B cell (primary cell): ENCODE measurements around the gene BEND4. TPM values are rescaled to one million over a fixed set of nuclear protein-coding genes. Genes with fewer than 3 reads are reported as not detected.

Experiments used
- ATAC-seq: fragments of 200-7000 bp; cut with Tn5 transposase; one replicate; pipeline ENCODE4 v1.10.0; 2021; ENCODE audit warnings: low read depth, mild to moderate bottlenecking, moderate number of reproducible peaks, moderate library complexity
- CTCF ChIA-PET: fragments of 350-600 bp; sonication (Branson Sonifier 250); formaldehyde crosslinking; loops from one replicate; lab custom pipeline; 2021; ENCODE audit warnings: antibody characterized with exemption, inconsistent platforms; lab: Charles Lee
- POLR2A ChIA-PET: fragments of 350-600 bp; sonication (Branson Sonifier 250); formaldehyde crosslinking; loops from one replicate; lab custom pipeline; 2021; ENCODE audit warnings: antibody characterized with exemption; lab: Charles Lee
- DNase-seq: peaks from one replicate; pipeline ENCODE4 v3.0.0; 2013
- H2AFZ ChIP-seq: 2 replicates; pipeline ENCODE4 v1.6.1; 2012; ENCODE audit warnings: mild to moderate bottlenecking, low read depth, low read length; ENCODE audit not compliant: insufficient read depth, poor library complexity, severe bottlenecking
- H3K27ac ChIP-seq, 2 donors: 1 replicate in 1 of 2; 2 replicates in 1 of 2; pipeline ENCODE4 v1.5.1; 2012 to 2013; ENCODE audit warnings: low read length in 2 of 2, mild to moderate bottlenecking in 2 of 2, moderate library complexity in 1 of 2
- H3K27me3 ChIP-seq, 4 experiments: fragments of 200-600 bp in 1 of 4; sonication (generic) in 1 of 4; replicated peaks in 1 of 4; 1 replicate in 2 of 4; 2 replicates in 2 of 4; pipeline versions ENCODE4 v1.6.1 to v1.7.0; 2013 to 2016; ENCODE audit warnings: low read length in 3 of 4, mild to moderate bottlenecking in 2 of 4, mixed read lengths in 1 of 4, moderate library complexity in 1 of 4; ENCODE audit not compliant: insufficient read depth in 4 of 4, control insufficient read depth in 3 of 4; ENCODE audit errors: control extremely low read depth in 1 of 4
- H3K36me3 ChIP-seq, 2 experiments: replicated peaks in 1 of 2; 1 replicate in 1 of 2; 2 replicates in 1 of 2; pipeline versions ENCODE4 v1.6.1 to v1.7.1; 2013; ENCODE audit warnings: low read length in 1 of 2; ENCODE audit not compliant: insufficient read depth in 2 of 2, control insufficient read depth in 1 of 2; ENCODE audit errors: control extremely low read depth in 1 of 2, extremely low read depth in 1 of 2
- H3K4me1 ChIP-seq, 2 donors: fragments of 200-600 bp in 1 of 2; sonication (generic) in 1 of 2; 1 replicate in 1 of 2; 2 replicates in 1 of 2; pipeline versions ENCODE4 v1.5.1 to v1.6.1; 2013 to 2017; ENCODE audit warnings: low read length in 2 of 2; ENCODE audit not compliant: control insufficient read depth in 2 of 2, insufficient read depth in 2 of 2
- H3K4me2 ChIP-seq: replicated peaks from 2 replicates; pipeline ENCODE3; 2012; ENCODE audit warnings: mild to moderate bottlenecking, low read depth, low read length; ENCODE audit not compliant: poor library complexity, severe bottlenecking
- H3K4me3 ChIP-seq, 5 experiments: fragments of 200-600 bp in 1 of 5; sonication (generic) in 1 of 5; 1 replicate in 3 of 5; 2 replicates in 2 of 5; pipeline versions ENCODE4 v1.5.1 to v1.7.0; 2011 to 2016; ENCODE audit warnings: low read length in 4 of 5, mild to moderate bottlenecking in 4 of 5, low read depth in 2 of 5, control low read depth in 1 of 5, moderate library complexity in 1 of 5; ENCODE audit not compliant: insufficient read depth in 1 of 5; ENCODE audit errors: control extremely low read depth in 1 of 5, extremely low read depth in 1 of 5
- H3K79me2 ChIP-seq: fragments of 200-600 bp; sonication (generic); one replicate; pipeline ENCODE4 v1.6.0; 2016; ENCODE audit warnings: low read length; ENCODE audit not compliant: control insufficient read depth, insufficient read depth
- H3K9ac ChIP-seq: fragments of 200-600 bp; sonication (generic); 2 replicates; pipeline ENCODE4 v1.6.1; 2017; ENCODE audit warnings: mild to moderate bottlenecking, low read length, moderate library complexity
- H3K9me3 ChIP-seq, 3 donors: one replicate each; pipeline versions ENCODE4 v1.6.1 to v1.7.1; 2013; ENCODE audit warnings: low read length in 2 of 3; ENCODE audit not compliant: control insufficient read depth in 2 of 3, insufficient read depth in 1 of 3; ENCODE audit errors: control extremely low read depth in 1 of 3
- H4K20me1 ChIP-seq: 2 replicates; pipeline ENCODE4 v1.6.0; 2012; ENCODE audit warnings: mild to moderate bottlenecking, low read length; ENCODE audit not compliant: insufficient read depth, control insufficient read depth, poor library complexity, severe bottlenecking
- H3K27ac Mint-ChIP-seq: one replicate; pipeline ENCODE4 v1.8.0; 2021; ENCODE audit warnings: mixed read lengths
- H3K27me3 Mint-ChIP-seq: one replicate; pipeline ENCODE4 v1.8.0; 2021; ENCODE audit warnings: mixed read lengths
- H3K4me1 Mint-ChIP-seq: one replicate; pipeline ENCODE4 v1.8.0; 2021; ENCODE audit warnings: mixed read lengths
- H3K4me3 Mint-ChIP-seq: one replicate; pipeline ENCODE4 v1.8.0; 2021; ENCODE audit warnings: mixed read lengths
- H3K9me3 Mint-ChIP-seq: one replicate; pipeline ENCODE4 v1.8.0; 2022; ENCODE audit warnings: mixed read lengths; ENCODE audit not compliant: insufficient read depth
- EZH2 ChIP-seq: IDR thresholded peaks from 2 replicates; pipeline ENCODE4 v1.6.1; 2012; ENCODE audit warnings: borderline replicate concordance, low read depth, mild to moderate bottlenecking, moderate library complexity, low read length; ENCODE audit not compliant: insufficient read depth, poor library complexity, severe bottlenecking
- WGBS: methylation state at CpG from one replicate; pipeline ENCODE4 v1.1.5; 2013; ENCODE audit warnings: missing lambda C conversion rate; ENCODE audit not compliant: insufficient coverage; 5-methylcytosine and 5-hydroxymethylcytosine counted together
- intact Hi-C: fragments of 100-400 bp; cut with micrococcal nuclease; formaldehyde crosslinking; loops from one replicate; pipeline ENCODE4 v1.10.0; 2022
- polyA plus RNA-seq: library from polyadenylated mRNA; depleted of rRNA; stranded (reverse); fragments of >200 nt; gene quantifications from 2 replicates; pipeline ENCODE4 v1.2.3, GENCODE V29; 2012
- total RNA-seq, 2 donors: library from RNA; stranded (reverse); fragments of 120-200 nt in 1 of 2; gene quantifications; 1 replicate in 1 of 2; 2 replicates in 1 of 2; pipeline versions ENCODE4 v1.2.3 to v1.2.4, GENCODE V29; 2013 to 2022
- TF ChIP-seq, protein P1 (sequence below): fragments of 200-600 bp; IDR thresholded peaks from one replicate; pipeline ENCODE4 v1.8.0; 2022; ENCODE audit warnings: antibody characterized with exemption, mild to moderate bottlenecking

Gene BEND4
- total and polyA plus RNA-seq, 2 donors (not counting 1 experiment from before 2014, with no cell fraction given) = 4.3 to 18.6 TPM

DNA sequence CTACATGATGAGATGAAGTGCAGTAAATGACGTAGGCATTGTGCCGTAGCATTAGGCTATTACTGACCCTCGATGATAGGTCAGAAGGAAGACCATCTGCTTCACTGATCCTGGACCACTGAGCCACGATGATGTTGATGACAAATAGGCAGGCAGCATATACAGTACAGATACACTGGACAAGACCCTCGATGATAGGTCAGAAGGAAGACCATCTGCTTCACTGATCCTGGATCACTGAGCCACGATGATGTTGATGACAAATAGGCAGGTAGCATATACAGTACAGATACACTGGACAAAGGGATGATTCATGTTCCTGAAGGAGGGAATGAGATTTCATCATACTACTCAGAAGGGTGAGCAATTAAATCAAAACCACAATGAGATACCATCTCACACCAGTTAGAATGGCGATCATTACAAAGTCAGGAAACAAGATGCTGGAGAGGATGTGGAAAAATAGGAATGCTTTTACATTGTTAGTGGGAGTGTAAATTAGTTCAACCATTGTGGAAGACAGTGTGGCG lies 50.9 kb downstream of the BEND4 start:
- Mint-ChIP-seq H3K4me3 (no peak overlapping the region), H3K27me3 (no peaks in the 10 kb centered on the region), H3K4me1 (no peaks in the 10 kb centered on the region), H3K27ac (no peak overlapping the region), H3K9me3 (no peaks in the 10 kb centered on the region)
- Histone ChIP-seq H3K9ac (no peak overlapping the region), H3K4me3 (no peak overlapping the region), H2AFZ (no peak overlapping the region), H4K20me1 (no peaks in the 10 kb centered on the region), H3K4me1 (no peaks in the 10 kb centered on the region), H3K27ac (no peak overlapping the region), H3K79me2 (no peaks in the 10 kb centered on the region), H3K36me3 (peaks cover 1 to 5% of the 10 kb centered on the region in 2 experiments), H3K4me2 (no peak overlapping the region), H3K27me3 (no peaks in the 10 kb centered on the region), H3K9me3 (peaks cover 0 to 3% (median 0%) of the 10 kb centered on the region in 3 donors)
- POLR2A ChIA-PET = no interaction called here
- DNase-seq (no peak), ATAC-seq (no peak)
- CTCF ChIA-PET = no interaction called here
- WGBS = 98% methylated on average over 5 of the region's 8 CpGs
- intact Hi-C loops = no loop called here
- no peak for TF ChIP-seq EZH2
- TF ChIP-seq, protein P1, sequence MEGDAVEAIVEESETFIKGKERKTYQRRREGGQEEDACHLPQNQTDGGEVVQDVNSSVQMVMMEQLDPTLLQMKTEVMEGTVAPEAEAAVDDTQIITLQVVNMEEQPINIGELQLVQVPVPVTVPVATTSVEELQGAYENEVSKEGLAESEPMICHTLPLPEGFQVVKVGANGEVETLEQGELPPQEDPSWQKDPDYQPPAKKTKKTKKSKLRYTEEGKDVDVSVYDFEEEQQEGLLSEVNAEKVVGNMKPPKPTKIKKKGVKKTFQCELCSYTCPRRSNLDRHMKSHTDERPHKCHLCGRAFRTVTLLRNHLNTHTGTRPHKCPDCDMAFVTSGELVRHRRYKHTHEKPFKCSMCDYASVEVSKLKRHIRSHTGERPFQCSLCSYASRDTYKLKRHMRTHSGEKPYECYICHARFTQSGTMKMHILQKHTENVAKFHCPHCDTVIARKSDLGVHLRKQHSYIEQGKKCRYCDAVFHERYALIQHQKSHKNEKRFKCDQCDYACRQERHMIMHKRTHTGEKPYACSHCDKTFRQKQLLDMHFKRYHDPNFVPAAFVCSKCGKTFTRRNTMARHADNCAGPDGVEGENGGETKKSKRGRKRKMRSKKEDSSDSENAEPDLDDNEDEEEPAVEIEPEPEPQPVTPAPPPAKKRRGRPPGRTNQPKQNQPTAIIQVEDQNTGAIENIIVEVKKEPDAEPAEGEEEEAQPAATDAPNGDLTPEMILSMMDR = no peak

DNA sequence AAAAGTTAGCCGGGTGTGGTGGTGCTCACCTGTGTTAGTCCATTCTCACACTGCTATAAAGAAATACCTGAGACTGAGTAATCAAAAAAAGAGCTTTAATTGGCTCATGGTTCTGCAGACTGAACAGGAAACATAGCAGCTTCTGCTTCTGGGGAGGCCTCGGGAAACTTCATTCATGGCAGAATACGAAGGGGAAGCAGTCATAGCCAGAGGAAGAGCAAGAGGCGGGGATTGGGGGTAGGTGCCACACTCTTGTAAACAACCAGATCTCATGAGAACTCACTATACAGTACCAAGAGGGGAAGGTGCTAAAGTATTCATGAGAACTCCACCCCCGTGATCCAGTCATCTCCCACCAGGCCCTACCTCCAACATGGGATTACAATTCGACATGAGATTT lies 64.1 kb downstream of the BEND4 start:
- intact Hi-C loops = no loop called here
- DNase-seq (no peak), ATAC-seq (no peak)
- Histone ChIP-seq H4K20me1 (no peaks in the 10 kb centered on the region), H2AFZ (no peak overlapping the region), H3K9ac (no peak overlapping the region), H3K79me2 (no peaks in the 10 kb centered on the region), H3K27me3 (no peaks in the 10 kb centered on the region), H3K4me3 (no peak overlapping the region), H3K36me3 (peaks cover 3 to 4% of the 10 kb centered on the region in 2 experiments), H3K27ac (no peak overlapping the region), H3K4me1 (no peaks in the 10 kb centered on the region), H3K4me2 (no peak overlapping the region), H3K9me3 (peaks cover 0 to 4% (median 0%) of the 10 kb centered on the region in 3 donors)
- POLR2A ChIA-PET = no interaction called here
- H3K4me1 Mint-ChIP-seq = no peaks in the 10 kb centered on the region
- H3K9me3 Mint-ChIP-seq = no peaks in the 10 kb centered on the region
- H3K27ac Mint-ChIP-seq = no peak overlapping the region
- no peak overlapping the region for H3K4me3 Mint-ChIP-seq
- CTCF ChIA-PET = no interaction called here
- no peaks in the 10 kb centered on the region for H3K27me3 Mint-ChIP-seq
- WGBS = 100% methylated on average over 1 of the region's 6 CpGs
- TF ChIP-seq, protein P1 = no peak
- TF ChIP-seq EZH2 = no peak
